Activated CD4-positive, alpha-beta T cell treated with anti-CD3 and anti-CD28 coated beads, Interleukin-2, amount 10 ng/mL, durations not matched to agents 7 days and 5 days (primary cell): ENCODE results near the gene RETREG1. TPM values are rescaled to one million over a fixed set of nuclear protein-coding genes. Genes with fewer than 3 reads are reported as not detected.

Experiments
- CTCF ChIA-PET: fragments of 350-600 bp; sonication (Branson Sonifier 250); formaldehyde crosslinking; loops from one replicate; lab custom pipeline; 2021; ENCODE audit warnings: antibody characterized with exemption; lab: Charles Lee
- POLR2A ChIA-PET: fragments of 350-600 bp; sonication (Branson Sonifier 250); formaldehyde crosslinking; loops from one replicate; lab custom pipeline; 2021; ENCODE audit warnings: antibody characterized with exemption; lab: Charles Lee
- DNase-seq: peaks from one replicate; pipeline ENCODE4 v3.0.0-alpha.2; 2020
- H3K27ac Mint-ChIP-seq: one replicate; pipeline ENCODE4 v1.8.0; 2021; ENCODE audit warnings: mild to moderate bottlenecking, moderate library complexity, mixed read lengths
- H3K27me3 Mint-ChIP-seq: one replicate; pipeline ENCODE4 v1.8.0; 2021; ENCODE audit warnings: mixed read lengths
- H3K36me3 Mint-ChIP-seq: one replicate; pipeline ENCODE4 v1.8.0; 2021; ENCODE audit warnings: low read depth, mixed read lengths
- H3K4me1 Mint-ChIP-seq: one replicate; pipeline ENCODE4 v1.8.0; 2021; ENCODE audit warnings: mixed read lengths
- H3K4me3 Mint-ChIP-seq: one replicate; pipeline ENCODE4 v1.8.0; 2021; ENCODE audit warnings: mild to moderate bottlenecking, moderate library complexity, mixed read lengths
- H3K9me3 Mint-ChIP-seq: one replicate; pipeline ENCODE4 v1.8.0; 2021; ENCODE audit warnings: mixed read lengths
- total RNA-seq, 2 experiments: library from RNA; stranded (reverse); gene quantifications; one replicate each; pipeline ENCODE4 v1.2.3, GENCODE V29; 2021

The RETREG1 gene
- total RNA-seq, 2 experiments from 2014 or later, result 48.4 to 50.5 TPM

- H3K27ac Mint-ChIP-seq, result no peak overlapping the region
- H3K4me3 Mint-ChIP-seq, result no peak overlapping the region
- ChIA-PET POLR2A (no interaction called here), CTCF (no interaction called here)
- peaks cover 31% of the 10 kb centered on the region for H3K36me3 Mint-ChIP-seq
- H3K4me1 Mint-ChIP-seq, result no peaks in the 10 kb centered on the region
- no peak for DNase-seq
- H3K9me3 Mint-ChIP-seq, result peaks cover 29% of the 10 kb centered on the region
- no peaks in the 10 kb centered on the region for H3K27me3 Mint-ChIP-seq
Observed at GRCh38 chr5:16500024-16500423, 116.8 kb downstream of the RETREG1 start.

GRCh38 chr5:16497546-16497945 is 119.3 kb downstream of the RETREG1 start:
- CTCF ChIA-PET, result interaction anchor here (1.1 kb wide), 1 partner anchor 11 kb away, joined by 3 read pairs; no protein-coding TSS in a partner anchor
- no peak overlapping the region for H3K4me3 Mint-ChIP-seq
- no peak overlapping the region for H3K27ac Mint-ChIP-seq
- H3K36me3 Mint-ChIP-seq, result peaks cover 30% of the 10 kb centered on the region
- peaks cover 37% of the 10 kb centered on the region for H3K9me3 Mint-ChIP-seq
- POLR2A ChIA-PET, result no interaction called here
- no peak for DNase-seq
- H3K4me1 Mint-ChIP-seq, result no peaks in the 10 kb centered on the region
- H3K27me3 Mint-ChIP-seq, result no peaks in the 10 kb centered on the region

- no peaks in the 10 kb centered on the region for H3K27me3 Mint-ChIP-seq
- no peaks in the 10 kb centered on the region for H3K4me1 Mint-ChIP-seq
- no peak overlapping the region for H3K4me3 Mint-ChIP-seq
- peaks cover 24% of the 10 kb centered on the region for H3K9me3 Mint-ChIP-seq
- ChIA-PET CTCF (no interaction called here), POLR2A (no interaction called here)
- peaks cover 21% of the 10 kb centered on the region for H3K36me3 Mint-ChIP-seq
- no peak overlapping the region for H3K27ac Mint-ChIP-seq
- no peak for DNase-seq
Observed at GRCh38 chr5:16493261-16493660, 123.5 kb downstream of the RETREG1 start.

- no peaks in the 10 kb centered on the region for H3K27me3 Mint-ChIP-seq
- peaks cover 2% of the 10 kb centered on the region for H3K4me1 Mint-ChIP-seq
- H3K9me3 Mint-ChIP-seq, result peaks cover 21% of the 10 kb centered on the region
- no peak for DNase-seq
- ChIA-PET CTCF (no interaction called here), POLR2A (no interaction called here)
- no peak overlapping the region for H3K4me3 Mint-ChIP-seq
- no peak overlapping the region for H3K27ac Mint-ChIP-seq
- H3K36me3 Mint-ChIP-seq, result peaks cover 15% of the 10 kb centered on the region
Observed at GRCh38 chr5:16492398-16493140, 124.2 kb downstream of the RETREG1 start.

GRCh38 chr5:16490911-16491310 is 125.9 kb downstream of the RETREG1 start:
- Mint-ChIP-seq H3K4me1 (peaks cover 12% of the 10 kb centered on the region), H3K27ac (no peak overlapping the region), H3K9me3 (peaks cover 9% of the 10 kb centered on the region), H3K27me3 (no peaks in the 10 kb centered on the region), H3K4me3 (no peak overlapping the region), H3K36me3 (peaks cover 11% of the 10 kb centered on the region)
- ChIA-PET CTCF (no interaction called here), POLR2A (no interaction called here)
- DNase-seq, result no peak

GRCh38 chr5:16489322-16489791 is 127.4 kb downstream of the RETREG1 start:
- no peak for DNase-seq
- Mint-ChIP-seq H3K4me3 (no peak overlapping the region), H3K27ac (no peak overlapping the region), H3K36me3 (peaks cover 3% of the 10 kb centered on the region), H3K27me3 (no peaks in the 10 kb centered on the region), H3K9me3 (peaks cover 2% of the 10 kb centered on the region), H3K4me1 (peaks cover 12% of the 10 kb centered on the region)
- POLR2A ChIA-PET, result no interaction called here
- CTCF ChIA-PET, result no interaction called here

- H3K27me3 Mint-ChIP-seq, result no peaks in the 10 kb centered on the region
- peaks cover 12% of the 10 kb centered on the region for H3K4me1 Mint-ChIP-seq
- no peak for DNase-seq
- ChIA-PET POLR2A (no interaction called here), CTCF (interaction anchor here (1.0 to 1.1 kb wide), 2 partner anchors 10 to 11 kb away, joined by 3 read pairs; no protein-coding TSS in a partner anchor)
- H3K36me3 Mint-ChIP-seq, result peaks cover 7% of the 10 kb centered on the region
- no peak overlapping the region for H3K27ac Mint-ChIP-seq
- no peaks in the 10 kb centered on the region for H3K9me3 Mint-ChIP-seq
- no peak overlapping the region for H3K4me3 Mint-ChIP-seq
Observed at GRCh38 chr5:16487456-16487855, 129.3 kb downstream of the RETREG1 start.

- H3K27ac Mint-ChIP-seq, result no peak overlapping the region
- H3K4me1 Mint-ChIP-seq, result peaks cover 12% of the 10 kb centered on the region
- POLR2A ChIA-PET, result no interaction called here
- DNase-seq, result no peak
- H3K4me3 Mint-ChIP-seq, result no peak overlapping the region
- H3K27me3 Mint-ChIP-seq, result no peaks in the 10 kb centered on the region
- peaks cover 7% of the 10 kb centered on the region for H3K36me3 Mint-ChIP-seq
- CTCF ChIA-PET, result interaction anchor here (1.0 to 1.1 kb wide), 2 partner anchors 10 kb away, joined by 3 read pairs; no protein-coding TSS in a partner anchor
- no peaks in the 10 kb centered on the region for H3K9me3 Mint-ChIP-seq
Observed at GRCh38 chr5:16486711-16487111, 130.1 kb downstream of the RETREG1 start.

GRCh38 chr5:16485656-16486055 is 131.1 kb downstream of the RETREG1 start:
- POLR2A ChIA-PET, result no interaction called here
- CTCF ChIA-PET, result no interaction called here
- H3K27ac Mint-ChIP-seq, result no peak overlapping the region
- peaks cover 12% of the 10 kb centered on the region for H3K4me1 Mint-ChIP-seq
- peaks cover 14% of the 10 kb centered on the region for H3K36me3 Mint-ChIP-seq
- no peaks in the 10 kb centered on the region for H3K9me3 Mint-ChIP-seq
- no peaks in the 10 kb centered on the region for H3K27me3 Mint-ChIP-seq
- no peak for DNase-seq
- H3K4me3 Mint-ChIP-seq, result no peak overlapping the region

GRCh38 chr5:16484081-16484480 is 132.7 kb downstream of the RETREG1 start:
- POLR2A ChIA-PET, result no interaction called here
- CTCF ChIA-PET, result interaction anchor here (0.6 to 1.5 kb wide), 2 partner anchors 21 to 706 kb away, joined by 3 read pairs; no protein-coding TSS in a partner anchor
- Mint-ChIP-seq H3K4me1 (peaks cover 12% of the 10 kb centered on the region), H3K4me3 (no peak overlapping the region), H3K36me3 (peaks cover 14% of the 10 kb centered on the region), H3K9me3 (no peaks in the 10 kb centered on the region), H3K27ac (no peak overlapping the region), H3K27me3 (no peaks in the 10 kb centered on the region)
- DNase-seq, result no peak

- Mint-ChIP-seq H3K27ac (no peak overlapping the region), H3K27me3 (no peaks in the 10 kb centered on the region), H3K4me1 (peaks cover 12% of the 10 kb centered on the region), H3K9me3 (no peaks in the 10 kb centered on the region), H3K36me3 (peaks cover 14% of the 10 kb centered on the region), H3K4me3 (no peak overlapping the region)
- DNase-seq, result no peak
- ChIA-PET CTCF (interaction anchor here (0.5 to 1.5 kb wide), 3 partner anchors 20 to 707 kb away, joined by 3 to 4 read pairs (median 3); no protein-coding TSS in a partner anchor), POLR2A (no interaction called here)
Observed at GRCh38 chr5:16483361-16483760, 133.4 kb downstream of the RETREG1 start.

- no peaks in the 10 kb centered on the region for H3K27me3 Mint-ChIP-seq
- no peak for DNase-seq
- no peak overlapping the region for H3K4me3 Mint-ChIP-seq
- H3K9me3 Mint-ChIP-seq, result no peaks in the 10 kb centered on the region
- ChIA-PET POLR2A (no interaction called here), CTCF (interaction anchor here (0.5 to 1.5 kb wide), 2 partner anchors 20 to 647 kb away, joined by 3 to 4 read pairs; no protein-coding TSS in a partner anchor)
- no peak overlapping the region for H3K27ac Mint-ChIP-seq
- H3K36me3 Mint-ChIP-seq, result peaks cover 16% of the 10 kb centered on the region
- H3K4me1 Mint-ChIP-seq, result peaks cover 12% of the 10 kb centered on the region
Observed at GRCh38 chr5:16482891-16483290, 133.9 kb downstream of the RETREG1 start.

GRCh38 chr5:16480821-16481538 is 135.8 kb downstream of the RETREG1 start:
- Mint-ChIP-seq H3K4me1 (no peaks in the 10 kb centered on the region), H3K4me3 (no peak overlapping the region), H3K27me3 (no peaks in the 10 kb centered on the region), H3K27ac (no peak overlapping the region), H3K9me3 (no peaks in the 10 kb centered on the region), H3K36me3 (peaks cover 20% of the 10 kb centered on the region)
- DNase-seq, result no peak
- ChIA-PET CTCF (no interaction called here), POLR2A (interaction anchor here (0.5 kb wide), 1 partner anchor 18 kb away, joined by 3 read pairs; no protein-coding TSS in a partner anchor)
